ENCODE measurements around the gene GTF3C5. TPM values are rescaled to one million over a fixed set of nuclear protein-coding genes. Genes with fewer than 3 reads are reported as not detected.

The GTF3C5 gene
- total and polyA plus RNA-seq, 9 of the 15 experiments (the other 6 are each of a cell fraction or from before 2014, with no cell fraction given) = 3.8 to 118 (median 83.7) TPM

DNA sequence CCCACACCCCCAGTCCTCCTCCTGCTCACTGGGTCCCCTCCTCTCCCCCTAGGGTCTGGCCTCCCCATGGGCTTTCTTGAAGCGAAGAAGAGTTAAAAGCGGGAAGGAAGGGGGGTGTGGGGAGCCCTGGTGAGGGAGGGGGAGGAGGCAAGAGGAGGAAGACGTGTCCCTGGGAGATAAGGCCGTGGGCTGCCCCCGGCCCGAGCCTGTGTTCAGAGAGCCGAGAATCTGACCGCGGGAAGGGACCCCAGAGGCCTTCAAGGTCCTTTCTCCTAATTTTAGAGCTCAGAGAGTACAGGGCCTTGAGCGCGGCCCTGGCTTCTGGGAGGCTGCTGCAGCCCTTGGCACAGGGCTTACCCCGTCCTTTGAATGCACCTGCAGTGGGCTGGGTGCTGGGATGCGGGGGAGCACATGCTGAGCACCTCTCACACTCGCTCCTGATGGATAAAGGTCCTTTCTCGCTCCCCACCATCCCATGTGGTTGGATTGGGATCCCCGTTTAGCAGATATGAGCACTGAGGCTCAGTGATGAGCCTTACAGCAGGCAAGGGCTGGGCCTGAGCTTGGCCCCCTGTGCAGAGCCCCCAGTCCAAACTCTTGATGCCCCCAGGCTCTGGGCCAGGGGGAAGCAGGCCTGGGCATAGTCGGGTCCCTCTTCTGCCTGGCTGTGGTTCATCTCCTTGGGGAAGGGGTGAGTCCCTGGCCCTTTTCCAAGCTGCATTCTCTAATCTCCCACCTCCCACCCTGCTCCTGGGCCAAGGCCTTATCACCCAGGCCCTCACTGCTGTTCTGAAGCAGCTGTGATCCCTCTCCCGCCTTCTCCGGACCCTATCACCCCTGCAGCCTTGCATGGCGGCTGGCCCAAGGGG, 46.4 kb upstream of the GTF3C5 start (continued):
- TF ChIP-seq HDAC2 (IDR thresholded peaks at IDR 0.05) (peak; percentile 74; the same call in 1 of the 2 replicates), NUFIP1 (IDR thresholded peaks at IDR 0.05; ENCODE audit: partially characterized antibody) (no peak), ASH1L (IDR thresholded peaks at IDR 0.05; ENCODE audit: borderline replicate concordance, low read depth, partially characterized antibody) (no peak), ZFP1 (CRISPR knock-in tag; IDR thresholded peaks at IDR 0.05) (no peak), NRF1 (conservative IDR thresholded peaks at IDR 0.05 in 1 of 2, IDR thresholded peaks at IDR 0.05 in 1 of 2) (no peak), CREM (IDR thresholded peaks at IDR 0.05; ENCODE audit: low read depth) (peak; percentile 79), TGIF2 (CRISPR knock-in tag; IDR thresholded peaks at IDR 0.05) (no peak), YY1 (IDR thresholded peaks at IDR 0.05; ENCODE audit: borderline replicate concordance in 1 of 3, control insufficient read depth in 1 of 3, extremely low read depth in 1 of 3, insufficient read depth in 3 of 3, insufficient read length in 1 of 3, insufficient replicate concordance in 2 of 3, low read depth in 1 of 3, low read length in 2 of 3) (peak in 2 of 3 experiments; percentile 44 to 78), MTA3 (IDR thresholded peaks at IDR 0.05; ENCODE audit: borderline replicate concordance) (peak; percentile 42)
- TF ChIP-seq, protein P1, sequence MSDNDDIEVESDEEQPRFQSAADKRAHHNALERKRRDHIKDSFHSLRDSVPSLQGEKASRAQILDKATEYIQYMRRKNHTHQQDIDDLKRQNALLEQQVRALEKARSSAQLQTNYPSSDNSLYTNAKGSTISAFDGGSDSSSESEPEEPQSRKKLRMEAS (CRISPR knock-in tag; IDR thresholded peaks at IDR 0.05) = peak; percentile 41; the same call in 1 of the 2 replicates
- TF ChIP-seq, protein P2, sequence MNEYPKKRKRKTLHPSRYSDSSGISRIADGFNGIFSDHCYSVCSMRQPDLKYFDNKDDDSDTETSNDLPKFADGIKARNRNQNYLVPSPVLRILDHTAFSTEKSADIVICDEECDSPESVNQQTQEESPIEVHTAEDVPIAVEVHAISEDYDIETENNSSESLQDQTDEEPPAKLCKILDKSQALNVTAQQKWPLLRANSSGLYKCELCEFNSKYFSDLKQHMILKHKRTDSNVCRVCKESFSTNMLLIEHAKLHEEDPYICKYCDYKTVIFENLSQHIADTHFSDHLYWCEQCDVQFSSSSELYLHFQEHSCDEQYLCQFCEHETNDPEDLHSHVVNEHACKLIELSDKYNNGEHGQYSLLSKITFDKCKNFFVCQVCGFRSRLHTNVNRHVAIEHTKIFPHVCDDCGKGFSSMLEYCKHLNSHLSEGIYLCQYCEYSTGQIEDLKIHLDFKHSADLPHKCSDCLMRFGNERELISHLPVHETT (CRISPR knock-in tag; conservative IDR thresholded peaks at IDR 0.05 in 1 of 2, IDR thresholded peaks at IDR 0.05 in 1 of 2) = 0 out of 4 replicates have a peak, but pooled peaks of 1 of the 2 experiments have one; percentile 51
- TF ChIP-seq, protein P3, sequence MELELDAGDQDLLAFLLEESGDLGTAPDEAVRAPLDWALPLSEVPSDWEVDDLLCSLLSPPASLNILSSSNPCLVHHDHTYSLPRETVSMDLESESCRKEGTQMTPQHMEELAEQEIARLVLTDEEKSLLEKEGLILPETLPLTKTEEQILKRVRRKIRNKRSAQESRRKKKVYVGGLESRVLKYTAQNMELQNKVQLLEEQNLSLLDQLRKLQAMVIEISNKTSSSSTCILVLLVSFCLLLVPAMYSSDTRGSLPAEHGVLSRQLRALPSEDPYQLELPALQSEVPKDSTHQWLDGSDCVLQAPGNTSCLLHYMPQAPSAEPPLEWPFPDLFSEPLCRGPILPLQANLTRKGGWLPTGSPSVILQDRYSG (tag; conservative IDR thresholded peaks at IDR 0.05; ENCODE audit: low read depth) = 0 out of 2 replicates have a peak, but pooled peaks have one; percentile 22
- TF ChIP-seq, protein P4, sequence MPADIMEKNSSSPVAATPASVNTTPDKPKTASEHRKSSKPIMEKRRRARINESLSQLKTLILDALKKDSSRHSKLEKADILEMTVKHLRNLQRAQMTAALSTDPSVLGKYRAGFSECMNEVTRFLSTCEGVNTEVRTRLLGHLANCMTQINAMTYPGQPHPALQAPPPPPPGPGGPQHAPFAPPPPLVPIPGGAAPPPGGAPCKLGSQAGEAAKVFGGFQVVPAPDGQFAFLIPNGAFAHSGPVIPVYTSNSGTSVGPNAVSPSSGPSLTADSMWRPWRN (IDR thresholded peaks at IDR 0.05; ENCODE audit: low read depth) = peak; percentile 64; the same call in 1 of the 2 replicates
- TF ChIP-seq, protein P5, sequence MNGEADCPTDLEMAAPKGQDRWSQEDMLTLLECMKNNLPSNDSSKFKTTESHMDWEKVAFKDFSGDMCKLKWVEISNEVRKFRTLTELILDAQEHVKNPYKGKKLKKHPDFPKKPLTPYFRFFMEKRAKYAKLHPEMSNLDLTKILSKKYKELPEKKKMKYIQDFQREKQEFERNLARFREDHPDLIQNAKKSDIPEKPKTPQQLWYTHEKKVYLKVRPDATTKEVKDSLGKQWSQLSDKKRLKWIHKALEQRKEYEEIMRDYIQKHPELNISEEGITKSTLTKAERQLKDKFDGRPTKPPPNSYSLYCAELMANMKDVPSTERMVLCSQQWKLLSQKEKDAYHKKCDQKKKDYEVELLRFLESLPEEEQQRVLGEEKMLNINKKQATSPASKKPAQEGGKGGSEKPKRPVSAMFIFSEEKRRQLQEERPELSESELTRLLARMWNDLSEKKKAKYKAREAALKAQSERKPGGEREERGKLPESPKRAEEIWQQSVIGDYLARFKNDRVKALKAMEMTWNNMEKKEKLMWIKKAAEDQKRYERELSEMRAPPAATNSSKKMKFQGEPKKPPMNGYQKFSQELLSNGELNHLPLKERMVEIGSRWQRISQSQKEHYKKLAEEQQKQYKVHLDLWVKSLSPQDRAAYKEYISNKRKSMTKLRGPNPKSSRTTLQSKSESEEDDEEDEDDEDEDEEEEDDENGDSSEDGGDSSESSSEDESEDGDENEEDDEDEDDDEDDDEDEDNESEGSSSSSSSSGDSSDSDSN (IDR thresholded peaks at IDR 0.05; ENCODE audit: borderline replicate concordance in 1 of 2, low read depth in 2 of 2, low read length in 2 of 2) = peak in 1 of 2 experiments; percentile 78; a peak in 2 of 4 replicates
